ENCODE data around the gene ASB15. TPM values are rescaled to one million over a fixed set of nuclear protein-coding genes. Genes with fewer than 3 reads are reported as not detected.

Gene ASB15
- total RNA-seq, 2 experiments from 2014 or later = not detected

DNA sequence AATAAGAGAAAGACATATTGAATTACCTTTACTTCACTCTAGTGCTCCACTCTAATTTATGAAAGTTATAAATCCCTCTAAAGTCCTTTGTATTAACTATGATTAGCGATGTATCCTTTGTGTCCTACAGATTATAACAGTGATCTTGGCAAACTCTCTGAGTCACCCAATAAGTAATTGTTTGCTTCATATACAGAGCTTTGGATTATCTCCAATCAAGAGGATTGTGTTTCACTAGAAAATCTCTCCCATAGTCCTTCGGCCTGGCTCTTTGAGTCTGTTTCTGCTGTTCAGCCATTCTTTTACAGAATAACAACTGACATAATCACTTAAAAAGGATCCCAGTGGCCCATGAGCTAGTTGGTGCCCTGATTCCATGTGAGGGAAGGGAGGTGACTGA, 63.5 kb downstream of the ASB15 start:
- H3K9me3 Mint-ChIP-seq = no peaks in the 10 kb centered on the region
- ChIA-PET POLR2A (no interaction called here), CTCF (interaction anchor here (0.6 to 0.9 kb wide), 2 partner anchors 9 to 154 kb away, joined by 3 to 7 read pairs; partner anchors contain the start of gene LMOD2)
- peaks cover 7% of the 10 kb centered on the region for H3K27me3 Mint-ChIP-seq
- no peak for DNase-seq
- H3K36me3 Mint-ChIP-seq (ENCODE audit: low read depth) = no peaks in the 10 kb centered on the region
- no peaks in the 10 kb centered on the region for H3K4me1 Mint-ChIP-seq
- no peak overlapping the region for H3K4me3 Mint-ChIP-seq
- H3K27ac Mint-ChIP-seq = no peak overlapping the region

DNA sequence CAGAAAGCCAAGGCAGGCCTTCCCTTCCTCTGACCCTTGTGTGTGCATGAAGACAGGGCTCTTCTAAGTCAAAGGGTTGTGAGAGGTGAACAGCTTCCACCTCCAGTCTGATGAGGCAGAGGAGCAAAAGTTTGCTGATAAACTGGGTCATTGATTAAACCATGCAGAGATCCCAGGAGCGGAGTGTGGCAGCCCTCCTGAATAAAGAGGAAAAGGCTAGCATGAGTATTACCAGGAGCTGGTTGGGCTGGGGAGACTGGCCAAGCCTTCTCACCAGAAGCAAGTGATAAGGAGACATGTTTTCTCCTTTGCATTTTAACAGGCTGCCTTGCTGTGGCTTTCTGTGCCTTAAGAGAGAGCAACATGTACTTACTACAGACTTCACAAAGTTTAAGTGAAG, 64.3 kb downstream of the ASB15 start:
- Mint-ChIP-seq H3K36me3 (ENCODE audit: low read depth) (no peaks in the 10 kb centered on the region), H3K27ac (no peak overlapping the region), H3K27me3 (peaks cover 7% of the 10 kb centered on the region), H3K4me3 (no peak overlapping the region), H3K4me1 (no peaks in the 10 kb centered on the region), H3K9me3 (no peaks in the 10 kb centered on the region)
- POLR2A ChIA-PET = no interaction called here
- no peak for DNase-seq
- CTCF ChIA-PET = interaction anchor here (0.6 kb wide), 1 partner anchor 154 kb away, joined by 7 read pairs; no protein-coding TSS in a partner anchor

DNA sequence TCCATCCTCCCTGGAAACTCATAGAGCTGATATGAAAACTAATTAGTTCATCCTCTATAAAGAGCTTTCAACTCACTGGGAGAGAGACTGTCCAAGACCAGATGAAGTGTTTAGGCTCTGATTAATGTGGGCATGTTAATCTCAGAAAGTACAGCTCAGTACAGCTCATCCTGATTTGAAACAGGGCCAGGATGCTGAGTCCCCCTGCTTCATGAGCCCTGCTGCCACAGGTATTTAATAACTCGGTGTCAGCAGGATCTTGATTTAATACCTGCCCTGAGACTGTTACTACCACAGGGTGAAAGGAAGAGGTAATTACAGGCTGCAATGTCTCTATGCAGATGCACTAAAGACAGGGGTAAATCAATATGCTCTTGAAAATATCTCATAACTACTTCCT, 64.9 kb downstream of the ASB15 start:
- Mint-ChIP-seq H3K4me3 (no peak overlapping the region), H3K27ac (no peak overlapping the region), H3K27me3 (peaks cover 7% of the 10 kb centered on the region), H3K4me1 (no peaks in the 10 kb centered on the region), H3K36me3 (ENCODE audit: low read depth) (no peaks in the 10 kb centered on the region), H3K9me3 (no peaks in the 10 kb centered on the region)
- ChIA-PET CTCF (no interaction called here), POLR2A (no interaction called here)
- no peak for DNase-seq

DNA sequence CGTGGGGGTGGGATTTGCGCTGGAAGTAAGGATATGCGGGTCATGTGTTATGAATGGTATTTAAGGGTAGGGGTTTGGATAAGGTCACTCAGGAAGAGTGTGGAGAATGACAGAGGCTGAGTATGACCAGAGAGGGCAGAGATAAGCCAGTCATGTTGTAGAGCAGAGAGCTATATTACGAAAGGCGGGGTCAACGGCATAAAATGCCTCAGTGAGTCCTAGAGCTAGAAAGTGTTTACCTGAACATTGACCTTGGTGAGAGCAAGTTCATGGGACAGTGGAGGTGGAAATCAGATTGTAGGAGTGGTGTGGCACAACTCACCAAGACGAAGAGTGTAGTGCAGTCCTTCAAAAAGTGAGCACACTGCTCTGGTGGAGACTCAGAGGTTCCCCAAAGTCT, 67.9 kb downstream of the ASB15 start:
- no peak overlapping the region for H3K27ac Mint-ChIP-seq

DNA sequence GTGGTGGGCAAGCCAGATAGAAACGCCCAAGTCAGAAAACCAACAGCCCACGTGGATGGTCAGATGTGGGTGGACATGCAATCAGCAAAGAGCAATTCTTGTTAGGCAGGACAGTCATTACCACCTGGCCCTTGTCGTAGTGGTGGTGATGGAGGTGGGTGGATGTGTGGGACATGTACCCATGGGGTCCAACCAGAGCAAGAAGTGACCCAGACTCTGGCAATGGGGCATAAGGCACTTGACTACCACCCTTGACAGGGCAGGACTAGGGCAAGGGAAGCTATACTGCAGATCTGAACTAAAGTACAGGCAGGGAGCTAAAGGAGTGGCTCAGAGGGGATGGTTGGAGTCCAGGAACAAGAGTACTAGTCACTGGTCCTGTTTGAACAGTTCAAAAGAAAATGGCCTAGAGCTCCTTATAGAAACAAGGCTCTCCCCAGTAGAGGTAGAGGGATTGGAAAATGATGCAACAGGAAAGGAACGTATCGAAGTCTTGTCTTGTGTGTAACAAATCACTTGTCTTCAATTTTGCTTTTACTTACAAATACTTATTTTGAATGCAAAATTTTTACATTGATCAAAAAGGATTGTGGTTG, 71.6 kb downstream of the ASB15 start:
- Mint-ChIP-seq H3K27ac (no peak overlapping the region), H3K9me3 (no peaks in the 10 kb centered on the region), H3K4me1 (no peaks in the 10 kb centered on the region), H3K27me3 (no peaks in the 10 kb centered on the region), H3K4me3 (no peak overlapping the region), H3K36me3 (ENCODE audit: low read depth) (no peaks in the 10 kb centered on the region)
- ChIA-PET CTCF (no interaction called here), POLR2A (no interaction called here)
- DNase-seq = no peak

More for the DNA sequence above, 67.9 kb downstream of the ASB15 start:
- POLR2A ChIA-PET = no interaction called here
- CTCF ChIA-PET = interaction anchor here (0.9 to 1.2 kb wide), 2 partner anchors 20 to 22 kb away, joined by 3 to 4 read pairs; no protein-coding TSS in a partner anchor
- H3K9me3 Mint-ChIP-seq = no peaks in the 10 kb centered on the region
- H3K27me3 Mint-ChIP-seq = peaks cover 1% of the 10 kb centered on the region
- no peaks in the 10 kb centered on the region for H3K36me3 Mint-ChIP-seq (ENCODE audit: low read depth)
- no peak for DNase-seq
- H3K4me1 Mint-ChIP-seq = no peaks in the 10 kb centered on the region
- H3K4me3 Mint-ChIP-seq = no peak overlapping the region

DNA sequence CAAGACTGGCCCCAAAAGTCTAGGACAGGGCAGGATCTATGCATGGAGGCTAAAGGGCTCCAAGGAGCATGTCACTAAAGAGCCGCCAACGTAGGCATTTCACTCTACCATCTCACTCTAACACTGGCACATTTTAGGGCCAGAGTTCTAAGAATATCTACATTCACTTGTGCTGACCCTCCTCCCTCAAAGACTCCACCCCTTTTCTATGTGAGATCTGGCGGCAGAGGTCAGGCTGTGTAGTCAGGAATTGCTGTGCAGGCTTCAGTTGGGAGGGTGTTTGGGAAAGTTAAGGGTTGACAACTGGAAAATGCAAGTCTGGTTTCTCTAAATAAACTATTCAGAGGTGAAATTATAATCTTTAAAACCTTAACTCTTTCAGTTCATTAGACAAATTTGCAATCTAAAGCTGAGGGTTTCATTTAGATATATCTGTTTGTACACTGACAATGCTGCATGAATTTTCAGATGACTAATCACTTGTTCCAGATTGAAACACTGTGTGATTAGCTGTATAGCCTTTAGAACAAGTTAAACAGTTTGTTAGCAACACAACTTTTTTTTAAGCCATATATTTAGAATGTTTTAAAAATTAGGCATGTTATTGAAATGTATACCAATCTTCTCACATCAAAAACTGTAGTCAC, 72.3 kb downstream of the ASB15 start:
- Mint-ChIP-seq H3K27ac (no peak overlapping the region), H3K9me3 (no peaks in the 10 kb centered on the region), H3K36me3 (ENCODE audit: low read depth) (no peaks in the 10 kb centered on the region), H3K4me1 (no peaks in the 10 kb centered on the region), H3K27me3 (no peaks in the 10 kb centered on the region), H3K4me3 (no peak overlapping the region)
- CTCF ChIA-PET = interaction anchor here (0.7 kb wide), 1 partner anchor 191 kb away, joined by 3 read pairs; no protein-coding TSS in a partner anchor
- DNase-seq = no peak
- POLR2A ChIA-PET = no interaction called here

DNA sequence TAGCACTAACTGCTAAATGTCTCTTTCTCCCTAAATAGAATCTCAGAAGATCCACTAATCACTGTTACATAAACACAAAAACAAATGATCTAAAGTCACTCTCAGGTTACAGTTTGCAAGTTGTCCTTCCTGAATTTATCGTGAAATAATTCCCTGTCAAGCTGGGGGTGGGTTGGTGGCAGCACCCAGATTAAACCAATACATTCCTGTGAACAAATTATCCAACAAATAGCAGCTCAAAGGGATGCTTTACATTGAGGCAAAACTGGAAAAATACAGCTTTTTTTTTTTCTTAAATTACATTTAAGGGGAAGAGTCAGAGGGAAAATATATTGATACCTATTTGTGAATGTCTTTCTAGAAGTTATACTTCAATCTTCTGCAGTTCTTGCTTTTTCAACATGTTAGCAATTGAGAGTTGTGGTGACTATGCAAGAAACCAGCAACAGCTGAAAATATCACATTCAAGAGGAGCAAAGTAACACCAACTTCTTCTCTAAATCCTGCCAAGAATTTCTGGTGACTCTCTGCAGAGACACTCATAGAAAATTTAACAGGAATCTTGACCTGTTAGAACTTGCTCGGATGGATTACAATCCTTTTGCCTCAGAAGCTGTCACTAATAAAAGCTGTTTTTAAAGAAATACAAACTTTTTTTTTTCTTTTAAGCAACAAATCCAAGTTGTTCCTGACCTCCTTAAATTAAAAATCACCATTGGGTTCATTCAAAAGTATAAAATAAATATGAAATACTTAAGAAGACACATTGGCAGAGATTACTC, 73.0 kb downstream of the ASB15 start:
- Mint-ChIP-seq H3K27ac (no peak overlapping the region), H3K4me3 (no peak overlapping the region), H3K9me3 (no peaks in the 10 kb centered on the region), H3K36me3 (ENCODE audit: low read depth) (no peaks in the 10 kb centered on the region), H3K27me3 (no peaks in the 10 kb centered on the region), H3K4me1 (no peaks in the 10 kb centered on the region)
- ChIA-PET CTCF (interaction anchor here (0.7 kb wide), 1 partner anchor 190 kb away, joined by 3 read pairs; no protein-coding TSS in a partner anchor), POLR2A (no interaction called here)
- DNase-seq = no peak

DNA sequence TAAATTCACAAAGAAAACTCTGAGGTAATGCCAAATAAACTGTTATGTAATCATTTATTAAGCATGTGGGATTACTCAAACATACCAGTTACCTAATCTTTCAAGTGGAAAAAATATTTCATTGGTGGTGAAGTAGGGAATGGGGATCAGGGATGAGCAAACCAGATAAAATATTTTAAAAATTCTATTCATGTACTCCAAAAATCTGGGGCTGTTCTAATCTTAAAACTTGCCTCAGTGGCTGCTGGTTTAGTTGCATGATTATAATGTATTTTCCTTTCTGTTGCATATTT, 73.5 kb downstream of the ASB15 start:
- Mint-ChIP-seq H3K9me3 (no peaks in the 10 kb centered on the region), H3K4me1 (no peaks in the 10 kb centered on the region), H3K36me3 (ENCODE audit: low read depth) (no peaks in the 10 kb centered on the region), H3K27me3 (no peaks in the 10 kb centered on the region), H3K27ac (no peak overlapping the region), H3K4me3 (no peak overlapping the region)
- POLR2A ChIA-PET = no interaction called here
- CTCF ChIA-PET = no interaction called here
- no peak for DNase-seq

GRCh38 chr7:123677061-123677715, 75.6 kb downstream of the ASB15 start:
- ChIA-PET POLR2A (no interaction called here), CTCF (interaction anchor here (0.6 kb wide), 2 partner anchors 141 to 538 kb away, joined by 3 read pairs; no protein-coding TSS in a partner anchor)
- Mint-ChIP-seq H3K36me3 (ENCODE audit: low read depth) (no peaks in the 10 kb centered on the region), H3K4me1 (no peaks in the 10 kb centered on the region), H3K27ac (no peak overlapping the region), H3K4me3 (no peak overlapping the region), H3K27me3 (no peaks in the 10 kb centered on the region), H3K9me3 (no peaks in the 10 kb centered on the region)
- no peak for DNase-seq

DNA sequence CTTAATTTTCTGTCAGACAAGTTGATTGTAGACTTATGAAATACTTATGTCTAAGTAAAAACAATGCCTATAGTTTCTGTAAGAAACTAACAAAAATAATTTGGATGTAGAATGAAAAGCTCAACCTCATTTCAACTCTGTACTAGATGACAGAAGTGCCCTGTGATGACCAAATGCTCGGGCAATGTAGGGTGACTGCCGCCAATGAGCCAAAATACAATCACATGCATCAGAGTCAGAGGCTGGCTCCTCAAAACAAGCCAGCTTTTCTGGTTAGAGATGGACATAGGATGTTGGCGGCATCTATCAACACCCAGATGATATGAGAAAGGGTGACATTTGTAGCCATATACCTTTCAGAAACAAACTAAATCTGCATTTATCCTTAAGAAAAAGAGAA, 78.0 kb downstream of the ASB15 start:
- H3K27ac Mint-ChIP-seq = no peak overlapping the region
- peaks cover 1% of the 10 kb centered on the region for H3K36me3 Mint-ChIP-seq (ENCODE audit: low read depth)
- no peaks in the 10 kb centered on the region for H3K27me3 Mint-ChIP-seq
- no peaks in the 10 kb centered on the region for H3K9me3 Mint-ChIP-seq
- H3K4me3 Mint-ChIP-seq = no peak overlapping the region
- no peak for DNase-seq
- ChIA-PET CTCF (no interaction called here), POLR2A (no interaction called here)
- no peaks in the 10 kb centered on the region for H3K4me1 Mint-ChIP-seq

DNA sequence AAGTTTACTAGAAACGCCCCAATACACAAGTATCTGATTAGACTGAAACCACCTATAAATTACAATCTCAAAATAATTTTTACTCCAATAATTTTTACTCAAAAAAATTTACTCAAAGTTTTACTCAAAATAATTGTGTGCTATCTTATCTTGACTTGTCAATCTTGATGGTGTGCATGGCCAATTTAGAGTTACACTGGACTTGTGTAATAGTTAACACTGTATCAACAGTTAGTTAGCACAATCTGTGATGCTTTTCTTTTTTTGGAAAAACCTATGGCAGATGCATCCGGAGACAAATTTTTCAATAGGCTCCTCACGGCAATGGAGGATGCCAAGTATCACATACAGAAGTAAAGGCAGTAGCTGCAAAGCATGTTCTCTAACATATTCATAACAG, 79.0 kb downstream of the ASB15 start:
- POLR2A ChIA-PET = no interaction called here
- CTCF ChIA-PET = no interaction called here
- DNase-seq = no peak
- no peaks in the 10 kb centered on the region for H3K4me1 Mint-ChIP-seq
- no peak overlapping the region for H3K27ac Mint-ChIP-seq
- no peaks in the 10 kb centered on the region for H3K27me3 Mint-ChIP-seq
- H3K36me3 Mint-ChIP-seq (ENCODE audit: low read depth) = peaks cover 1% of the 10 kb centered on the region
- no peaks in the 10 kb centered on the region for H3K9me3 Mint-ChIP-seq
- H3K4me3 Mint-ChIP-seq = no peak overlapping the region

GRCh38 chr7:123681561-123681960, 79.9 kb downstream of the ASB15 start:
- H3K27ac Mint-ChIP-seq = no peak overlapping the region
- H3K4me1 Mint-ChIP-seq = no peaks in the 10 kb centered on the region
- H3K27me3 Mint-ChIP-seq = no peaks in the 10 kb centered on the region
- no peak for DNase-seq
- ChIA-PET CTCF (interaction anchor here (0.6 kb wide), 1 partner anchor 25 kb away, joined by 3 read pairs; no protein-coding TSS in a partner anchor), POLR2A (no interaction called here)
- H3K36me3 Mint-ChIP-seq (ENCODE audit: low read depth) = peaks cover 1% of the 10 kb centered on the region
- no peaks in the 10 kb centered on the region for H3K9me3 Mint-ChIP-seq
- no peak overlapping the region for H3K4me3 Mint-ChIP-seq

DNA sequence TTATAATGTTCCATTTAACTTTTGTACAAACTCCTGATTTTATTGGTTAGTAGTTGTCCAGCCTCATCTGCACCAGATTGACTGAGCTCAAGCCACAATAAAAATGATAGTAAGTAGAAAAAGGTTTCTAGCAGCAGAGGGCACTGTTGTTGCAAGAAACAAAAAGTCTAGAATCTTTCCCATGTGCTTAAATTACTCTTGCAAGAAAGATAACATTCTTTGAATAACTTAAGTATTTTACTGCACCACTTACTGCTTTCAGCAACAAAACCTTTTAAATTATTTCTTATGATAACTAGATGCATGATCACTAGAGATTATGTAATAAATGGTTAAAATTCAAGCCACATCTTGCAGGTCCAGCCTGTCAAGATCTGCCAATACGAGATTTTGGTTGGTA, 81.1 kb downstream of the ASB15 start:
- ChIA-PET POLR2A (no interaction called here), CTCF (interaction anchor here (0.6 to 1.0 kb wide), 6 partner anchors 9 to 176 kb away, joined by 3 to 4 read pairs (median 3); partner anchors contain the start of gene WASL)
- H3K36me3 Mint-ChIP-seq (ENCODE audit: low read depth) = peaks cover 1% of the 10 kb centered on the region
- no peaks in the 10 kb centered on the region for H3K4me1 Mint-ChIP-seq
- H3K9me3 Mint-ChIP-seq = no peaks in the 10 kb centered on the region
- no peak overlapping the region for H3K4me3 Mint-ChIP-seq
- no peak overlapping the region for H3K27ac Mint-ChIP-seq
- no peaks in the 10 kb centered on the region for H3K27me3 Mint-ChIP-seq
- DNase-seq = peak; percentile 45

Data from activated CD4-positive, alpha-beta T cell treated with anti-CD3 and anti-CD28 coated beads, Interleukin-2, amount 10 ng/mL, durations not matched to agents 7 days and 5 days (primary cell).